Muscle layer of duodenum (tissue), 2 donors: ENCODE data around the gene TSPAN14.
A peak's percentile ranks its signal among the peaks of the same experiment; 100 is the strongest.

Experiments used
- H3K27ac ChIP-seq: one replicate; pipeline ENCODE4 v1.7.0; 2013; ENCODE audit warnings: mild to moderate bottlenecking, low read length
- H3K27me3 ChIP-seq: one replicate; pipeline ENCODE4 v1.7.0; 2013; ENCODE audit warnings: low read depth, mild to moderate bottlenecking, control low read depth, low read length
- H3K36me3 ChIP-seq, 2 donors: one replicate each; pipeline ENCODE4 v1.7.0; 2013; ENCODE audit warnings: low read length in 2 of 2, control low read depth in 1 of 2, mild to moderate bottlenecking in 1 of 2; ENCODE audit not compliant: insufficient read depth in 2 of 2, control insufficient read depth in 1 of 2
- H3K4me1 ChIP-seq, 2 donors: one replicate each; pipeline ENCODE4 v1.7.0; 2013; ENCODE audit warnings: low read length in 2 of 2, mild to moderate bottlenecking in 2 of 2, control low read depth in 1 of 2, moderate library complexity in 1 of 2; ENCODE audit not compliant: insufficient read depth in 2 of 2, control insufficient read depth in 1 of 2
- H3K4me3 ChIP-seq, 2 donors: one replicate each; pipeline ENCODE4 v1.7.0; 2013; ENCODE audit warnings: low read length in 2 of 2, low read depth in 1 of 2, mild to moderate bottlenecking in 1 of 2
- H3K9me3 ChIP-seq, 2 donors: one replicate each; pipeline ENCODE4 v1.7.0; 2013; ENCODE audit warnings: low read length in 2 of 2, control low read depth in 1 of 2, mild to moderate bottlenecking in 1 of 2; ENCODE audit not compliant: control insufficient read depth in 1 of 2
- donor health status: healthy.

The TSPAN14 gene

DNA sequence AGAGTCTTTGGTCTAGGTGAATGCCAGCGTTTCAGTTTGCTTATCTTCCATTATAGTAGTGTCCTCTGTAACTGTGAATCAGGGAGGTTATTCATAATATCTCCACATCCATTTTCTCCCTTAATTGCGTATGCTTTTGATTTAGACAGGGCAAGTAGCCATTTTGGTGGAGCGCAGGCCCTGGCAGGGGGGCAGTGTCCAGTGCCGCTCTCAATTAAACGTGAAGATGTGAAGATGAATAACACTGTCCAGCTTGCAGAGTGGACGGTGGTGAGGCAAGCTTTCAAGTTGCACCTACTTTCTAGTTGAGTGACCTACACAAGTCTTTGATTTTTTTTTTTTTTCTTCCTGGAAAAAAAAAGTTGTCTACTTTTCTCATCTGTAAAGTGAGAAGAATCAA, 4.5 kb downstream of the TSPAN14 start:
- Histone ChIP-seq H3K4me3 (peak overlapping the region in 1 of 2 donors; percentile 31), H3K36me3 (no peaks in the 10 kb centered on the region), H3K27me3 (no peaks in the 10 kb centered on the region), H3K27ac (peak overlapping the region; percentile 80), H3K4me1 (peaks cover 62 to 64% of the 10 kb centered on the region in 2 donors), H3K9me3 (no peaks in the 10 kb centered on the region)

DNA sequence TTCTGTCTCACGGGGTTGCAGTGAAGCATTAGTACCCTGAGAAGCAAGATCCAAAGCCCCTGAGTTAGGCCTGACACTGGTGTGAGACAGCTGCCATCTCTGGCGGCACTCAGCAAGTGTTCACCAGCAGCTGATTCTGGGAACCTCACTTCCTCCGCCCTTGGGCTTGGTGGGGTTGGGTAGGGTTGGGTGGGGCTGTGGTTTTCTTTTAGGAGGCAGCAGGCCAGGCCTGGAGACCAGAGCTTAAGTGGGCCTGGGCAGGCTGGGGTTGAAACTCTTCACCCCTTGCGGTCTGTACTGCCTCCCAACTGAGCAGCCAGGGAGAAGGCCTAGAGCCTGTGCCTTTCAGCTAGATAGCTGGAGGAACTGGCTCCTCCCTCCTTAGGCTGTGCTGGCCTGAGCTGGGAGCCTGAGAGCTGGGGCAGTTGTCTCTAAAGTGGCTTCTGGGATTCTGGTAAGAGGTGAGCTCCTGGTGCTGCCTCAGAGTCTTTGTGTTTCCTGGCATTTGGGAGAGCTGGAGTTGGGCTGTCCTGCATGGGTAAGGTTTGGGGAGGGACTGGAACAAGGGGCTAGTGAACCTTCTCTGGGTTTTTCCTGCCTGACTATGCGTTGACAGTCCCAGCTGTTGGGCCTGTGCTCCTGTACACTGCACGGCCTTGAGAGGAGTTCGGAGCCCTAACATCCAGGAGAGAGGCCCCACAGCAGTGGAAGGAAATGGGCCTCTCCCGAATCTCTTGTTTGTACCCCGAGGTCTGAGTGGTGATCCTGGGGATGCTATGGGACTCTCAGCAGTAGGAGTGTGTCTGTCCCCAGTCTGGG, 5.1 kb downstream of the TSPAN14 start:
- Histone ChIP-seq H3K9me3 (no peaks in the 10 kb centered on the region), H3K4me3 (peak overlapping the region in 1 of 2 donors; percentile 35), H3K4me1 (peaks cover 68 to 70% of the 10 kb centered on the region in 2 donors), H3K27me3 (no peaks in the 10 kb centered on the region), H3K27ac (peak overlapping the region; percentile 80), H3K36me3 (no peaks in the 10 kb centered on the region)

DNA sequence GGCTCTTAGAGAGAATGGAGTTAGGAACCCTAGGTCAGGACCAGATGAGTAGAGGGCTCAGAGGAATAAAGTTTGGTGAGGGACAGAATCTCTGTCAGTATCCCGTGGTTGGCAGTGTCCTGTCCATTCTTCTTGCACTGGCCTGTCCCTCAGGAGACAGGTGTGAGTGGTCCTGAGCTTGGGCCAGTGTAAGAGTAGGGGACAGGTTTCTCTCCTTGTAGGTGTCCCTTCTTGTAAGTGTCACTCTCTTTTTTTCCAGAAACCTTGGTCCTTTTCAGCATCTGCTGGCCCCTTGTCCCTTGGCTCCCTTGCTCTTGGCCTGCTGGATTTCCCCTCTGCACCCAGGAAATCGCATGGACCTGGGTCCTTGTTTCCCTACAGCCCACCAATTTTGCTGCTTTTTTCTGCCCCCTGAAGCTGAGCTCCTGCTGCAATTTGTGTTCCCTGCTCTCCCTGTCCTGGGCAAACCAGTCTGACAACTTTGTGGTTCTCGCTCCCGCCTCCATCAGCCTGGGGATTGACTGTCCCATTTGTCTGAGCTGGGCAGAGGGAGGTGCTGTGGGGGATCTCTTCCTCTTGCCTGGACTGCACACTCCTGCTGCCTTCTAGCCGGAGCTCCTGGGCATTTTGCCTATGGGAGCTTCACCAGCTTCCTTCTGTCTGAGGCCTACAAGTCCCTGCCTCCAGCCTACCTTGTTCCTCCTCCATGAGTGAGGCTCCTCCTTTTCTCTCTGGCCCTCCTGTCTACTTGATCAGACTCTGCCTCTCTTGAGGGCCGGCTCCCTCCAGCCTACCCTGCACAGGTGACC, 6.5 kb downstream of the TSPAN14 start:
- peak overlapping the region in 1 of 2 donors; percentile 2 for H3K4me3 ChIP-seq
- H3K9me3 ChIP-seq: no peaks in the 10 kb centered on the region
- H3K4me1 ChIP-seq: peaks cover 78 to 80% of the 10 kb centered on the region in 2 donors
- H3K27me3 ChIP-seq: no peaks in the 10 kb centered on the region
- peak overlapping the region; percentile 80 for H3K27ac ChIP-seq
- H3K36me3 ChIP-seq: no peaks in the 10 kb centered on the region

DNA sequence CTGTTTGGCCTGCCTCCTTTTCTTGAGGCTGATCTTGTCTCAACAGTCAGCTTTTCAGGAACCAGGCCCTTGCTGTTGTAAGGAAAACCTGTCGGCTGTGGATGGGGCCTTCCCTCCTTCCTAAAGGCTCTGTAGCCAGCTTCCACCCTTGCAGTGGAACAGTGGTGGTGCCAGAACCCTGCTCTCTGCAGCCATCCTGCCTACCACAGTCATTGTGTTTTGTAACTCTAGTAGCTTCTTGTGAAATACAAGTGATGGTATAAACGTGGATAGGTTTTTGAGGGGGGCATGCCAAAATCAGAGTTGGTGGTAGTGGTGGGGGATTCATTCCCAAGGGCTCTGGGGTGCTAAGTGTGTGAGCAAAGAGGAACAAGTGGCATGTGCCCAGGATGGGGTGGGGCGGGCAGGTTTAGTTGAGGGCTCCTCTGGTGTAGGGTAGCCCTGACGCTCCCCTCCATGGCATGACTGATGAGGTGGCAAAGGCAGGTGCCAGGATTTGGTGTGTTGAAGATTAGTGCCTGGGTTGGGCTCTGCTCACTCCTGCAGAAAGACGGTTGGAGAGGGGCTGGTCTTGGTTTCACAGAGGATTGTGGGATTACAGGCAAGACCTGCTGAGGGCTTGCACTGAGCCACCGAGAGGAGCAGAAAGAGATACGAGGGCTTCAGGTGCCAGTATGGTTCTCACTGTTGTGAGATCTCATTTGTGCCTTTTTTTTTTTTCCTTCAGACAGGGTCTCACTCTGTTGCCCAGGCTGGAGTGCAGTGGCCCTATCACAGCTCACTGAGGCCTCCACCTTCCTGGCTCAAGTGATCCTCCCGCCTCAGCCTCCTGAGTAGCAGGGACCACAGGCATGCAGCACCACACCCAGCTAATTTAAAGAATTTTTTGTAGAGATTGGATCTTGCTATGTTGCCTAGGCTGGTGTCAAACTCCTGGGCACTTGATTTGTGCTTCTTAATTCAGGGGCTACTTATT, 7.4 kb downstream of the TSPAN14 start:
- H3K4me3 ChIP-seq: peak overlapping the region in 1 of 2 donors; percentile 2
- peaks cover 76 to 77% of the 10 kb centered on the region in 2 donors for H3K4me1 ChIP-seq
- no peaks in the 10 kb centered on the region for H3K9me3 ChIP-seq
- no peaks in the 10 kb centered on the region for H3K36me3 ChIP-seq
- no peaks in the 10 kb centered on the region for H3K27me3 ChIP-seq
- H3K27ac ChIP-seq: peak overlapping the region; percentile 80

DNA sequence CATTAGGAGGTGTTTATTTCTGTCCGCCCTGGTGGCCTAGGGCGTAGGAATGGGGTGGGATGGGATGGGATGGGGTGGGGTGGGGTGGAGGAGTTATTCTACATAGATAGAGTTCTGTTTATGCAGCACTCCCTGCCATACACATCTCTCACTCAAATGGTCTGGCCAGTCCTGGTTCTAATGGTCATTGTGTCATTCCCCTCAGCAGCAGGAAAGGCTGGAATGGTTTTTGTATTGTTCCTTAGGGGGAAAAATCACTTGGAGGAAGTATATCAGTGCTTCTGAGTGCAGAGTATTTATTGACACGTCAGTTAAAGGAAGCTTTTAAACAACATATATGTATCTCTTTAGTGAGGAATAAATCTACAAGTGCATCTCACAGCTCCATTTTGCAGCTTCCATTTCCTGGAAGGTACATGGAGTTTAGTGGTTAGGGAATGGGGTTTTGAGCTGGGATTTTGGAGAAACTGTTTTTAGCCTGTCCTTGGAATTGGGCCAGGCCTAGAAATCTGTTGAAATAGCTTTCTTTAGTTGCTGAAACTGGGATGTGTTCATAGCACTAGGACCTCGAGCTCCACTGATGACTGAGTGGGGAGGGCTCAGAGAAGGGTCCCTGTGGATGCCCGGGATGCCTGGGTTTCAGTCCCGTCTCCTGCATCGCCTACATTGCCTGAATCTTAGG, 8.3 kb downstream of the TSPAN14 start:
- no peaks in the 10 kb centered on the region for H3K27me3 ChIP-seq
- peak overlapping the region; percentile 25 for H3K27ac ChIP-seq
- H3K4me1 ChIP-seq: peaks cover 76 to 80% of the 10 kb centered on the region in 2 donors
- no peaks in the 10 kb centered on the region for H3K36me3 ChIP-seq
- no peak overlapping the region for H3K4me3 ChIP-seq
- no peaks in the 10 kb centered on the region for H3K9me3 ChIP-seq

DNA sequence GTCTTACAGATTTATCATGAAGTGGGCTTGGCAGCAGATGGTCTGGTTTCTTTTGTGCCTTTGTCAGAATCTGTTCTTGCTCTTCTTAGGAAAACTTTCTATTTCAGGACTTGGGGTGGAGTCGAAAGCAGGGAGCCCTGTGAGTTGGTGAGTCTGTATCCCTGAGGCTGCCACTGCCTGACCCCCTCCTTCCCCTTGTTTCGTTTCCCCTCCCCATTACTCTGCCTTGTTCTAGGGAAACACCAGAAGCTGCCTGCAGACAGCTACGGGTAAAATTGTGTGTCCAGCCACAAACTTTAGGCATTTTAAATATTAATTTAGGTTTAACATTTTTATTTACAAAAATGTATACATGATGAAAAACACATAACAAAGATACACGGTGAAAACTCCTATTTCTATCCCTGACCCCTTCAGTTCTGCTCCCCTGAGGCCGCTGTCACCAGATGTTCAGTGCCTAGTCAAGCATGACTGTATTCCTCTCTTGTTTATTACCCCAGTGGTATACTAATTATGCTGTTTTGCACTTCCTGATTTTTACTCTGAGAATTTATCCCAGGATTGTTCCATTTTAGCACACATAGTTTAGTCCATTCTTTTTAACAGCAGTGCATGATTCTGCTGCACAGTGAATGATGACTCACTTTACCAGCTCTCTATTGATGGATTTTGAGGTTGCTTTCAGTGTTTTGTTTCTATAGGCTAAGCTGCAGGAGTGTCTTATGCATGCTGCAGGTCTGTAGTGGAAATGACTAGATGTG, 9.1 kb downstream of the TSPAN14 start:
- H3K27ac ChIP-seq: peak overlapping the region; percentile 25
- no peaks in the 10 kb centered on the region for H3K27me3 ChIP-seq
- H3K36me3 ChIP-seq: no peaks in the 10 kb centered on the region
- H3K9me3 ChIP-seq: no peaks in the 10 kb centered on the region
- peaks cover 78 to 79% of the 10 kb centered on the region in 2 donors for H3K4me1 ChIP-seq
- no peak overlapping the region for H3K4me3 ChIP-seq

DNA sequence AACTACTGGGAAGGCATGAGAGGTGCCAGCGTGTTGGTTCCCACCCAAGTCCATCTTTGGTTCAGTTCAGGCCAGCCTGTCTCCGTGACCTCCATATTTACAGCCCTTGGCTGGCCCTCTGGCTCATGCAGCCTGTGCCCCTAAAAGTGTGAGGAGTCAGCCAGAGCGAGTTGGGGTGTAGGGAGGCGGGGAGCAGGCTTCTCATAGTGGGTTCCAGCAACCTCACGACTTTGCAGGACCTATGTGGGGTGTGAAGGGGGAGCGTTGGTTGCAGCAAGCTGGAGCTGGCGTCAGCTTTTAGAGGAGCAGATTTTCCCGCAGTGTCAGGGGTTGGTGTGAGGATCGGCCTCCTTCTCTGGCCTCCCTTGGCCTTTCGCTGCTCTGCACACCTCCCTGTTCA, 9.8 kb downstream of the TSPAN14 start:
- Histone ChIP-seq H3K4me3 (peak overlapping the region in 1 of 2 donors; percentile 7), H3K27me3 (no peaks in the 10 kb centered on the region), H3K9me3 (no peaks in the 10 kb centered on the region), H3K36me3 (no peaks in the 10 kb centered on the region), H3K27ac (peak overlapping the region; percentile 61), H3K4me1 (peaks cover 80 to 86% of the 10 kb centered on the region in 2 donors)

DNA sequence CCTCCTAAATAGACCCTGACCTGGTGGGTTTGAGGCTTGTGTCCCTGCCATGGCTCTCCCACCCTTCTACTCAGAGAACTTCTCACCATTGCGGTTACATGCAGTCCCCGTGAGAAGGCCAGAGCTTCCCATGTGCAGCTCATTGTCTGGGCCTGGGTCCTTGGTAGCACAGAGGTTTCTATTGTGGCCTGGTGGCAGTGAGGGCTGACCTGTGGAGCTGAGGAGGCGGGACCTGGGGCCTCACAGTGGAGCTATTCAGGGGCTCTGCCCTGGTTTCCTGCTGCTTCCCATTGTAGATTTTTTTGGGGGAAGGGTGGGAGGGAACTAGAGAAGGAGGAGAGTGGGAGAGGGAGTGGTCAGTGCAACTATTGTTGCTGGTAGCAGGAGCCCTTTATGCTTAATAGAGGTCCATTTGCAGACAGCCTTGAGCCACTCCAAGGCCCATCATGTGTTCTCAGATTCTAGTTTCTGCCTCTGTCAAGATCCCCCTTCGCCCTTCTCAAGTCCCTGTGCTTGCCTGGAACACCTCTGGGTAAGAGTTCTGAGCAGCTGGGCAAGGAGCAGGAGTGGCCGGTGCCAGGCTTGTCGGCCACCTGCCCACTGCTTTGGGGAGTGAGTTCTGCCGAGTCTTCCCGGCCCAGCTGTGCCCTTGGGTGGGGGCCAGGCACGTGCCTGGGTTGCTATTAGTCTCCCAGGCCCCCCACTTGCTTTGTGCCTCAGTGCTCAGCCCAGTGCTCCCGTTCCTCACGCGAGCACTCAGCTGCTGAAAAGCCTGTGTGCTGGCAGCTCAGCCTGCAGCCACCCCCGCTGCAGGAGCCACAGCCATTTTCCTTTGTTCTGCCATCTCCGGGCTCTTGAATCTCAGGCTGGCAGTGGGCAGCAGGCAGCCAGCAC, 10.7 kb downstream of the TSPAN14 start:
- Histone ChIP-seq H3K27ac (peak overlapping the region; percentile 61), H3K27me3 (no peaks in the 10 kb centered on the region), H3K4me1 (peaks cover 74 to 81% of the 10 kb centered on the region in 2 donors), H3K36me3 (no peaks in the 10 kb centered on the region), H3K9me3 (no peaks in the 10 kb centered on the region), H3K4me3 (peak overlapping the region in 1 of 2 donors; percentile 37)

DNA sequence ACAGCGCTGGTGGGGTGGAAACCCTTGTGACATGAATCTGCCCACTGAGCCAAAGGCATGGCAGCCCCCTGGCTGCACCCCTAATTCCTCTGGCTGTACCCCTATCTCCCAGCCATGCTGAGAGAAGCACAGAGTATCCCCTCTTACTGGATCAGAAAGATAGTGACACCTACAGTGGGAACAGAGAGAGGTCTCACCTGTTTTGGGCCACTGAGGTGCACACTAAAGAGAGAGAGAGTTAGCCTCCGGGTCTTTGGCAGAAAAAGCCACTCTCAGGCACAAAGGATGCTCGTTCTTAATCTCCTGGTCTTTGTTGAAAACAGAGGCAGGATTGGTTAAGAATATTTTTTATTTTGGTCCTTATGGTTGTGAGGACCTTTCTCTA, 11.3 kb downstream of the TSPAN14 start:
- Histone ChIP-seq H3K4me1 (peaks cover 67 to 74% of the 10 kb centered on the region in 2 donors), H3K27ac (peak overlapping the region; percentile 61), H3K4me3 (peak overlapping the region in 1 of 2 donors; percentile 37), H3K27me3 (no peaks in the 10 kb centered on the region), H3K9me3 (no peaks in the 10 kb centered on the region), H3K36me3 (peaks cover 0 to 1% of the 10 kb centered on the region in 2 donors)
